ENCODE measurements around the gene CD276.
"Not testable (repeated sequence)": the region's sequence is repeated elsewhere in the genome, so short reads cannot be mapped to it uniquely, and the experiment has no call there.

CD276 gene

GRCh38 chr15:73714695-73715301, 30.6 kb downstream of the CD276 start:
- DNase-seq: no peak

- DNase-seq: no peak
Observed at GRCh38 chr15:73715417-73715816, 31.2 kb downstream of the CD276 start.

GRCh38 chr15:73716417-73716816, 32.2 kb downstream of the CD276 start:
- no peak for DNase-seq

GRCh38 chr15:73717206-73717605, 33.0 kb downstream of the CD276 start:
- no peak for DNase-seq

- DNase-seq: no peak
Observed at GRCh38 chr15:73717802-73718201, 33.6 kb downstream of the CD276 start.

GRCh38 chr15:73718694-73719093, 34.5 kb downstream of the CD276 start:
- DNase-seq: no peak

DNA sequence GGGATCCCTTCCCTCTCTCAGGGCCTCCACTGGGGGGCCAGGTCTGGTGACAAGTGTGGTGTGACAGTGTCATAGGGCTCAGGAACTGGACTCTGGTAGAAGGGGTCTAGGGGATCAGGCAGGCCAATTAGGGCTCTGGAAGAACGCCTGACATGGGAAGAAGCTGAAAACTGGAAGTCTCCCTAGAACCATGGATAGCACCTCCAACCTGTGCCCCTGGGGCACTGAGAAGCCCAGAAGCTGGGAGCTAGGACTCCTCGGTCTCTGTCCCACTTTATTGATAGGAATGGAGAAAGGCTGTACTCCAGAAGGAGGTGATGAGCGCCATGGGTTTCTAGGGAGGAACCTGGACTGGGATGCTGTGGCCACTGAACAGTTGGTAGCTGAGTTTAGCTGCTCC, 38.2 kb downstream of the CD276 start:
- DNase-seq: no peak

DNA sequence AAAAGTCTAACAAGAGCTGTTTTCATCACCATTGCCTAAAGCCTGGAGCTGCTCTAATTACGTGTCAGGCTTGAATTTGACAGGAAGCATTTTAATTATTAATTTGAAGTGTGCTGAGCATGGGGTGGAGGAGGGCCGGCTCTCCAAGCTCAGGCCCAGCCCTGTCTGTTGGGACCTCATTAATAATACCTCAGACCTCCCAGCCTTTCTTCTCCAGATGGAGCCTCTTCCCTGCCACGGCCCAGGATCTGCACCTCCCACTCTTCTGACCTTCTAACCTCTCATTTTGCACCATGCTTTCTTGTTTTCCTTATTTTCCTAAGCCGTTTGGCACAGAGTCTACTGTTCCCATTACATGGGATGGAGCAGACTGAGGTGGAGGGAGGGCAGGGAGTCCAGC, 39.0 kb downstream of the CD276 start:
- no peak for DNase-seq

DNA sequence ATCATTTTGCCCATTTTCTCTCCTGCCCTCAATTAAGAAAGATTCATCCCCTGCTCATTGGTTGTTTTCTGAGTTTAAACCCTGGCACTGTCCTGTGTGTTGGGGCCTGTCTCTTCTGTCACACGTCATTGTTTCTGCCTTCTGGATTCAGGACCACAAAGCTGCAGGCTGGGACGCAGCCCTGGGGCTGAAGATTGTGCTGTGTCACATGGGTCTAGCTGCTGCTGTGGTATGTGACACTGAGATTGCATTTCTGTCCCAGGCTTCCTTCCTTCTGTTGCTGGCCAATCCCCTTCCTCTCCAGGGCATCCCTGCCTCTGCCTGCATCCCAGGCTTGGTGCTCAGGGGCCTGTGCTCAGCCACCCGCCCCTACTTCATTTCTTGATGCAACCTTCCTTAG, 40.0 kb downstream of the CD276 start:
- DNase-seq: no peak

- DNase-seq: no peak
Observed at GRCh38 chr15:73727330-73727976, 43.3 kb downstream of the CD276 start.

- DNase-seq: not testable (repeated sequence)
Observed at GRCh38 chr15:73732051-73732450, 47.9 kb downstream of the CD276 start.

- DNase-seq: no peak
Observed at GRCh38 chr15:73732930-73733329, 48.7 kb downstream of the CD276 start.

DNA sequence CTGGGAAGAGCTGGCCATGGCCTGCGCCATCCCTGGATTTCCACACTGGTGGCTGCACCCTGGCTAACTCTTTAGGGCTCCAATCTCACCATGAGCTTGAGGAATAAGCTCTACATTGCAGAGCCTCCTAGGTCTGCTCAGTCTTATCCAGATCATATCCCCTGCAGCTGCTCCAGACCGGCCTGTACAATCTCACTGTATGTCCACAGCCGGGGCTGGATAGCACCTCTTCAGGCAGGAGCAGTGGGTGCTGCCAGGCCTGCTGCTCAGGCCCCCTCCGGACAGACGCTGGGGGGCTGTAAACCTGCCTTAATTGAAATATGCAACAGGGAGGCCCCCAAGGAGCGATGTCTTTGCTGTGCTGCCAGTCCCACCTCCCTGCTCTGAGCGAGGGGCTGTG, 53.4 kb downstream of the CD276 start:
- no peak for DNase-seq

DNA sequence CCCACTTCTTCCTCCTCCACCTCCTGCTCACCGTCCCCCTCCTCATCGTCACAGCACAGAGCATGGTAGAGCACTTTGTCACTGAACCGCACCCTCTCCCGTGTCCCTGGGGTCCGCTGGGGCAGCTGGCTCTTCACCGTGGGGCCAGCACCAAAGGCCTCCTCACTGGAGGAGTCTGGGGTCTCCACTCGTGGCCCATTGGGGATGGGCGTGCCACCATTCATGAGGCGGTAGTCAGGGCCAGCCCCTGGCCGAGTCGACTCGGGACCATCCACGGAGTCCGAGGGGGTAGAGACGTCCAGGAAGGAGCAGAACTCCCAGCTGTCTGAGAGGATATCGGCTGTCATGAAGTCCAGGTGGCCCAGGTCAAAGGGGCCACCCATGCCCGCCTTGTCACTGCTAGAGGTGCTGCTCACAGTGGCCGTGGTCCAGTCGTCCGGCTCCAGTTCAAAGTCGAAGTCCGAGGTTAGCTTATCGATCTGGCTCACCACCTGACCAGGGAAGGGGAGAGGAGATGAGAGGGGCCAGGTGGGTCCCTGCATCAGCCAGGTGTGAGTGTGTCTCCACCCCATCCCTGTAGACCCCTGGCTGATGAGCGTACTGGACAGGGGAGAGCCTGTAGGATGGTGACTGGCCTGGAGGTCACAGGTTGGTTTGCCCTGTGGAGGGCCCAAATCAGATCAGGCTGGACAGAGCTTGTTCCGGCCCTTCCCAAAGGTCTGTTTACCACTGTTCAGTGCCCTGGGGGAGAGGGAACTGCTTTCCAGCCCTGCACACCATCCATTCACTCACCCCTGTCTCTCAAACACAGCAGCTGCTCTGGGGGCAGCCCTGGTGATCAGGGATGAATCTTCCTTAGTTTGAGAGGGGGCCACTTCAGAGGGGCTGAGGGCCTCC, 56.2 kb downstream of the CD276 start:
- no peak for DNase-seq

DNA sequence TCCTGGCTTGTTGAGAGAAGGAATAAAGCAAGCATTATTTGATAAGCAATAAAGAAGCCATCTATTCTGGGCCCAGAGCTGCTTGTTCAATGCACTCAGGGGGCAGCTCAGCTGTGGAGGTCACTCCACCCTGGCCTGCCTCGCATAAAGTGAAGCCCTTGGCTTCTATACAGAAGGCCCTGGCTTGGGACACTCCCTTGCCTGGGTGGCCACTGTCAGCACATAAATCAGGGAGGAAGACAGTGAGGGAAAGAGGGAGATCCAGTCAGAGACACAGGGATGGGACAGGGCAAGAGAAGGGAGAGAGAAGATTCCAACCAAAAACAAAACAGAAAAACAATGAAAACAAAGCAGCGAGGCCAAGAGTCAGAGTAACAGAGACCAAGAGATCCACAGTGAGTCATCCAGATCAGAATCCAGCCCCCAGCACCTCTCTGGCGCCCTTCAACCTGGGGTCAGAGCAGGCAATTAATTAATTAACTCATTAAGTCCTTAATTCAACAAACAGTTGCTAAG, 57.2 kb downstream of the CD276 start:
- no peak for DNase-seq

DNA sequence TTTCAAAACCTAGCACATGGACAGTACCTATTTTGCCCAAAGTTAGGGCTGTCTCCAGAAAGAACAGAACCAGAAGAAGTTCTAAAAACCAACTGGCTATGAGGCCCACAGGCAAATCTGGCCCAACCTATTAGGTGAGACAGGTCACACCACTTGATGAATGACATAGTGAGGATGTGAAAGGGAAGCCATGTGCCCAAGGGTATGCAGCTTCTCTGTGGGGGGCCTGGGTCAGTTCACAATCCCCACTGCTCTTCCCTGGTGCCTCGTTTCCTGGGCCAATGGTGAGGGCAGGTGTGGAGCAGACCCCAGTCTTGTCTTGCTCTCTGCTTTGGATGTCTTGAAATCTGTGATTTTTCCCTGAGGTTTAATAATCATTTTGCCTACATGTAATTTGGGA, 60.1 kb downstream of the CD276 start:
- no peak for DNase-seq

DNA sequence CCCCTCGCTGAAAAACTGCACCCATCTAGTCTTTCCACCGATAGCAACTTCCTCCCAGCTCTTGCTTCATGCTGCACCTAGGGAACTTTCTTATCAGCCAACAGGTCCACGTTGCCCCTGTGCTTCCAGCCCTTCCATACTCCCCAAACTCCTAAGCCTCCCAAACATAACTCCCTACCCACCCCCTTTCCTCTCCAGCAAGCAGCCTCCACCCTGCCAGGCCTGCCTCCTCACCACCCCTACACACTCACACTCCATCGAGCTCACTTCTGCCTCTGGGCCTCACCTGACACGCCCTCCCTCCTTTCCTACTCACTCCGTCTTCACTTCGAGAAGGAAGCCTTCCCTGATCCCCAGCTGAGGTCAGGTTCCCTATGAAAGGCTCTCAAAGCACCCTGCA, 60.9 kb downstream of the CD276 start:
- no peak for DNase-seq

DNA sequence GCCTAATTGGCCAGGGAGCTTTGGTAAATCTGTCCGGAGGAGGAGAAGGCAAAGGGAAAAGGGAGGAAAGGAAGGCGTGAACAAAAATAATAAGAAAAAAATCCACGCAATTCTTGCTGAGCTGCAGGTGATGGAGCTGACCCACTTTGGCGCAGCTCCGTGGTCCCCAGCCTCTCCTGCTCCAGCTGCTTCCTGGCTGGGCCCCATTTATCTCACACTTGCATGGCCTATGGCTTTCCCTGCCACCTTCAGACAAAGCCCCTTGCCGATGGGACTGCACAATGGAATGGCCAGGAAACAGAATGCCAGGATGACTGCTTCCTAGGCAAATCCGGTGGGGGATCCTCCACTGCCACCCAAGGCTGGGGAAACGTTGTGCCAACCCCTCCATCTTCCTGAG, 62.1 kb downstream of the CD276 start:
- no peak for DNase-seq

- no peak for DNase-seq
Observed at GRCh38 chr15:73746883-73747282, 62.7 kb downstream of the CD276 start.

DNA sequence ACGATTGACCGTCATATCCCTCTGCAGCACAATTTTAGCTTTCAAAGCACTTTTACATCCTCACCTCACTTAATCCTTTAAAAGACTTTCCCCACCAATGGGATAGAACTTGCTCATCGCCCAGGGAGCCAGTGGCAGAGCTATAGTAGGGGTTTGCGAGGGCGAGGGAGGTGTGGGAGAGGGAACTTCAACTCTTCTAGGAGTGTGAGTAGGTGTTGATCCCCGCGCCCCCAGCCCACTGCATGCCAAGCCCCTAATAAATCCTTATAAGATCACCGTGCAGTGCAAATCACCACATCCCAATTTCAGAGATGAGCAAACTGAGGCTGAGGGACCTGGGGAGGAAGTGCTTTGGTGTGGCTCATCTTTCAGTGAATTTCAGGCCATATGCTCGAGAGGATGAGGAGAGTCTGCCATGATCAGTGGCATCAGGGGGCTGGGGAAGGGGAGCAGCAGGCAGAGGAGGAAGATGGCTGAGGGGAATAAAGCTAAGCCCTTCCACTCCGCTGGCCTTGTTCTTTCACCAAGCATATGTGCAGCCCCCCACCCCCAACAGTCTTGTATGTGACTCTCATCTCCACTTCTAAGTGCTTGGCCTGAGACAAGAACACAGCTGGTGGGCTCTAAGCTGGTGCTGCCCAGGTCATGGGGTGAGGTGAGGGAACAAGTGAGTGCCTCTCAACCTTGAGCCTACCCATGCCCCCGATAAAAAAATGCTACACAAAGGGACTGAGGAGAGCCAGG, 63.8 kb downstream of the CD276 start:
- no peak for DNase-seq

GRCh38 chr15:73748730-73749129, 64.5 kb downstream of the CD276 start:
- DNase-seq: no peak

DNA sequence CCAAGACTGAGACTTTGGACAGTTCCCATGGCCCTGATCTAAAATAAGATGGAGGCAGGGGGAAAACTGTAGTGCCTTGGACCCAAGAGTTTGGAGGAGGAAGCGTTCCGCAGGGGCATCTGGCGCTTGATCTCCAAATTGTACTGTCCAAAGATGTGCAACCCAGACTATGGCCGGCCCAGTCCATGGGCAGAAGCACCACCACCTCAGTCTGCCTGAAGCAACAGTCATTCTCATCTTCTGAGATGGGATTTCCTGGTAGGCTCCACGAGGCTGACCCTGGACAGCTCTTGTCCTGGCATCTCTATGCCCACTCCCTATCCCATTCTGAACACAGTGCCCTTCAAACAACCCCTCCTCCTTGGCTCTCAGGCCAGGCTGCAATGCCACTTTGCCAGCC, 65.3 kb downstream of the CD276 start:
- DNase-seq: no peak

- no peak for DNase-seq
Observed at GRCh38 chr15:73749971-73750370, 65.8 kb downstream of the CD276 start.

Data from SIG-M5 (cell line).